Ascending aorta (tissue), 2 donors: ENCODE measurements around the gene CCR4. TPM values are rescaled to one million over a fixed set of nuclear protein-coding genes. Genes with fewer than 3 reads are reported as not detected.

ENCODE experiments used
- DNase-seq, 2 donors: peaks; one replicate each; pipeline ENCODE4 v3.0.0-alpha.2; 2019; ENCODE audit warnings: low spot score in 2 of 2
- H3K27ac ChIP-seq, 2 donors: fragments of 200-600 bp; sonication (generic); one replicate each; pipeline ENCODE4 v1.5.1; 2016 to 2017; ENCODE audit warnings: mild to moderate bottlenecking in 1 of 2
- H3K27me3 ChIP-seq: fragments of 200-600 bp; sonication (generic); one replicate; pipeline ENCODE4 v1.5.1; 2017
- H3K36me3 ChIP-seq, 2 donors: fragments of 200-600 bp; sonication (generic); one replicate each; pipeline ENCODE4 v1.5.1; 2016
- H3K4me1 ChIP-seq, 2 donors: fragments of 200-600 bp; sonication (generic); one replicate each; pipeline ENCODE4 v1.5.1; 2016 to 2017; ENCODE audit warnings: mild to moderate bottlenecking in 1 of 2
- H3K4me3 ChIP-seq, 2 donors: fragments of 200-600 bp; sonication (generic); one replicate each; pipeline ENCODE4 v1.5.1; 2016 to 2017; ENCODE audit warnings: mild to moderate bottlenecking in 1 of 2
- H3K9me3 ChIP-seq, 2 donors: fragments of 200-600 bp; sonication (generic); one replicate each; pipeline ENCODE4 v1.5.1; 2016
- intact Hi-C: fragments of 100-400 bp; cut with DNase I; formaldehyde crosslinking; loops from one replicate; pipeline ENCODE4 v1.15.1; 2023
- total RNA-seq: library from RNA; depleted of rRNA; stranded (reverse); fragments of >200 nt; gene quantifications from one replicate; pipeline ENCODE4 v1.1.0, GENCODE V29; 2016
- TF ChIP-seq, protein P1 (sequence below), 3 experiments: fragments of 200-600 bp in 2 of 3; fragments of 450-650 bp in 1 of 3; sonication (generic) in 2 of 3; IDR thresholded peaks; one replicate each; pipeline ENCODE4 v1.5.1; 2016 to 2019; ENCODE audit warnings: antibody characterized with exemption in 3 of 3, mild to moderate bottlenecking in 1 of 3, moderate library complexity in 1 of 3

CCR4 gene
- total RNA-seq, 1 donor from 2014 or later: 3.1 TPM

GRCh38 chr3:33000691-33001385, 49.4 kb downstream of the CCR4 start:
- Histone ChIP-seq H3K4me3 (no peak overlapping the region), H3K27ac (no peak overlapping the region), H3K36me3 (peaks cover 5 to 53% of the 10 kb centered on the region in 2 donors), H3K9me3 (no peaks in the 10 kb centered on the region), H3K27me3 (no peaks in the 10 kb centered on the region), H3K4me1 (no peaks in the 10 kb centered on the region)
- TF ChIP-seq, protein P1, sequence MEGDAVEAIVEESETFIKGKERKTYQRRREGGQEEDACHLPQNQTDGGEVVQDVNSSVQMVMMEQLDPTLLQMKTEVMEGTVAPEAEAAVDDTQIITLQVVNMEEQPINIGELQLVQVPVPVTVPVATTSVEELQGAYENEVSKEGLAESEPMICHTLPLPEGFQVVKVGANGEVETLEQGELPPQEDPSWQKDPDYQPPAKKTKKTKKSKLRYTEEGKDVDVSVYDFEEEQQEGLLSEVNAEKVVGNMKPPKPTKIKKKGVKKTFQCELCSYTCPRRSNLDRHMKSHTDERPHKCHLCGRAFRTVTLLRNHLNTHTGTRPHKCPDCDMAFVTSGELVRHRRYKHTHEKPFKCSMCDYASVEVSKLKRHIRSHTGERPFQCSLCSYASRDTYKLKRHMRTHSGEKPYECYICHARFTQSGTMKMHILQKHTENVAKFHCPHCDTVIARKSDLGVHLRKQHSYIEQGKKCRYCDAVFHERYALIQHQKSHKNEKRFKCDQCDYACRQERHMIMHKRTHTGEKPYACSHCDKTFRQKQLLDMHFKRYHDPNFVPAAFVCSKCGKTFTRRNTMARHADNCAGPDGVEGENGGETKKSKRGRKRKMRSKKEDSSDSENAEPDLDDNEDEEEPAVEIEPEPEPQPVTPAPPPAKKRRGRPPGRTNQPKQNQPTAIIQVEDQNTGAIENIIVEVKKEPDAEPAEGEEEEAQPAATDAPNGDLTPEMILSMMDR (IDR thresholded peaks at IDR 0.05): no peak
- DNase-seq: no peak
- intact Hi-C loops: no loop called here

- Histone ChIP-seq H3K27me3 (no peaks in the 10 kb centered on the region), H3K9me3 (no peaks in the 10 kb centered on the region), H3K36me3 (peaks cover 2 to 52% of the 10 kb centered on the region in 2 donors), H3K4me1 (no peaks in the 10 kb centered on the region), H3K27ac (no peak overlapping the region), H3K4me3 (no peak overlapping the region)
- TF ChIP-seq, protein P1 (IDR thresholded peaks at IDR 0.05): no peak
- no peak for DNase-seq
- intact Hi-C loops: no loop called here
These were observed 50.4 kb downstream of the CCR4 start for GRCh38 chr3:33001889-33002288.

GRCh38 chr3:33003308-33003707, 51.9 kb downstream of the CCR4 start:
- Histone ChIP-seq H3K27me3 (no peaks in the 10 kb centered on the region), H3K9me3 (no peaks in the 10 kb centered on the region), H3K4me3 (no peak overlapping the region), H3K36me3 (peaks cover 8 to 55% of the 10 kb centered on the region in 2 donors), H3K27ac (no peak overlapping the region), H3K4me1 (no peaks in the 10 kb centered on the region)
- intact Hi-C loops: no loop called here
- DNase-seq: no peak
- TF ChIP-seq, protein P1 (IDR thresholded peaks at IDR 0.05): no peak

GRCh38 chr3:33004205-33004604, 52.8 kb downstream of the CCR4 start:
- intact Hi-C loops: no loop called here
- no peak overlapping the region for H3K27ac ChIP-seq
- no peaks in the 10 kb centered on the region for H3K4me1 ChIP-seq
- no peaks in the 10 kb centered on the region for H3K27me3 ChIP-seq
- DNase-seq: no peak
- no peaks in the 10 kb centered on the region for H3K9me3 ChIP-seq
- TF ChIP-seq, protein P1 (IDR thresholded peaks at IDR 0.05): no peak
- peaks cover 8 to 49% of the 10 kb centered on the region in 2 donors for H3K36me3 ChIP-seq
- H3K4me3 ChIP-seq: no peak overlapping the region

GRCh38 chr3:33004961-33005360, 53.5 kb downstream of the CCR4 start:
- H3K27ac ChIP-seq: no peak overlapping the region
- no peak for DNase-seq
- H3K36me3 ChIP-seq: peaks cover 13 to 48% of the 10 kb centered on the region in 2 donors
- H3K4me1 ChIP-seq: no peaks in the 10 kb centered on the region
- H3K4me3 ChIP-seq: no peak overlapping the region
- intact Hi-C loops: no loop called here
- H3K27me3 ChIP-seq: no peaks in the 10 kb centered on the region
- TF ChIP-seq, protein P1 (IDR thresholded peaks at IDR 0.05): no peak
- no peaks in the 10 kb centered on the region for H3K9me3 ChIP-seq

Other genes starting within 250 kb of the CCR4 start
- gene TRIM71, start 133.6 kb upstream of the CCR4 start, total RNA-seq: not detected
- gene GLB1, start 145.5 kb downstream of the CCR4 start, total RNA-seq: 39.7 TPM
- 7.3 TPM for gene TMPPE, start 145.5 kb downstream of the CCR4 start, total RNA-seq
- 300 TPM for gene CRTAP, start 162.4 kb downstream of the CCR4 start, total RNA-seq